Stimulated activated CD8-positive, alpha-beta memory T cell treated with anti-CD3 and anti-CD28 coated beads, Interleukin-7, amount 100 ng/mL, for 24 hours (primary cell): ENCODE data around the gene KRTAP12-3.
"Not testable (repeated sequence)": the region's sequence is repeated elsewhere in the genome, so short reads cannot be mapped to it uniquely, and the experiment has no call there.

ENCODE experiments used
- DNase-seq: peaks from one replicate; pipeline ENCODE4 v3.0.0-alpha.2; 2020; ENCODE audit warnings: low read depth

Gene KRTAP12-3

DNA sequence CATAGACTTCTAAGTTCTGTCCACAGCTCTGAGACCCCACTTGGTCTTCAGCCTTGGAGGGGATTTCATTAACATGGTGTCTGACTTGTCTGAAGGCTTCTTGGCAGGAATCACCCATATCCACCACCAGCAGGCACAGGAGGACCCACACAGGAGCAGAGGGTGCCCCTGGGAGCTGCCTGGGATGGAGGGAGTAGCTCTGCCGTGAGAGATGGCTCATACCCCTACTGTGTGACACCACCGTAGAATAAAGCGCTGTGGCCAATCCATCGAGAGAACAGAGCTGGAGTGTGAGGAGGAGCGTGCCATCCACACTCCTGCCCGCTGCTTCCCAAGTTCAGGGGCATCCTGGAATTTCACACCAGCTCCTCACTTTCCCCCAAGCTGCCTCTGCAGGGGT is 27.3 kb downstream of the KRTAP12-3 start:
- not testable (repeated sequence) for DNase-seq

DNA sequence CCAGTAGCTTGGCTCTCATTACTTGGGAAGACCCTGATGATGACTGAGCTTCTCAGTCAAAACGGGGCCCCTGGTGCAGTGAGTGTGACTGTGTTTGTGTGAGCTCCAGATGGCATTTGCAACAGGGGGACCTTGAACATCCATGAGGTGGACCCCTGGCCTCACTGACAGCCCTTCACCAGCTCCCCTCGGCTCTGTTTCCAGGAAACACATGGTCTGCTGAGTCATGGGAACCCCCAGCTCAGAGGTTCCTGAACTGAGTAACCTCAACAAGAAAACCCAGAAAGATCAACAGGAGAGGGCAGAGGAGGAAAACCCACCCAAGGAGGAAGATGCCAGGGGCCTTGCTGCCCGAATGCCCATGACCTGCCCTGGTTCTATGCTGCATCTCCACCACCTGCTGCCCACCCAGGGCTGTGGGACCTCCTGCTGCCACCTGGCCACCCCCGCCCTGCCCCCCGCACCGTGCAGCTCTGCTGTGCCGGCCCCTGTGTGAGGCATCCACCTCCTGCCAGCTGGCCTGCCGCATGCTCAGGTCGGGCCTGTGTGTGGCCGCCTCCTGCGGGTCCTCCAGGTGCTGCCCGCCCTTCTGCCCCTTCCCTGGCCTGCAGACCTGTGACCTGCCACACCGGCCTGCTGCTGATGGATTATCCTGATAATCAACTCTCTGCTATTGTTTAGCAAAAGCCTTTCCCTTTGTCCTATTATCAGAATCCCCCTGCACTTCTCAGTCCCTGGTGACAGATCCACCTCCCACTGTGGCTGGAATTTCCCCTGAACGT is 28.5 kb downstream of the KRTAP12-3 start:
- no peak for DNase-seq

DNA sequence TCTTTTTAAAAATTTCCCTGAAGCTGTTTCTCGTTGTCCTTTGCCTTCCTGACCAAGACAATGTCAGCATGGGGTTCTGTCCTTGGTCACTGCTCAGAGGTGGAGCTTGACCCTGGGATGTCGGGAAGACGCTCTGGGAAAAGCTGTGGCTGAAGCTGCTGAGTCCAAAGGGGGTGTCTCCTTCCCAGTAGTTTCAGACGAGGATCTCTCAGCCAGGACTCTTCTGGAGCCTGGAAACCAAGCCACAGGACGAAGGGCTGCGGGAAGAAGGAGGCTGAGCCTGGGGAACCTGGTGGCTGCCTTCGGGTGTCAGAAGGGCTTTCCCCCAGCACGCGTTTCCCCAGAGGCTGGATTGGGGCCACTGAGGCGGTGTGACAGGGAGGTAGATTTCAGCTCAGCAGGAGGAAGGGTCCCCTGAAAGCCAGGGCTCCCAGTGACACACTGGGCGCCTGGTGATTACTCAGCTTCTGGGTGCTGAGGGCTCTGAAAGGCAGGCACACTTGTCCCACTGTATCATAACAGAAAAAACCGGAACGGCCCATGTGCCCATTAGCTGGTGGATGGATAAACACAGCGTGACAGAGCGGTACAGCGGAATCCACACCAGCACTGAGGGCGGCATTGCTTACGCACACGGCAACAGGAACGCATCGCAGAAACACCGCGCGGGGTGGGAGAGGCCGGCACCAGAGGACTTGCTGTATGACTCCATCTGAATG is 29.3 kb downstream of the KRTAP12-3 start:
- DNase-seq, result no peak

DNA sequence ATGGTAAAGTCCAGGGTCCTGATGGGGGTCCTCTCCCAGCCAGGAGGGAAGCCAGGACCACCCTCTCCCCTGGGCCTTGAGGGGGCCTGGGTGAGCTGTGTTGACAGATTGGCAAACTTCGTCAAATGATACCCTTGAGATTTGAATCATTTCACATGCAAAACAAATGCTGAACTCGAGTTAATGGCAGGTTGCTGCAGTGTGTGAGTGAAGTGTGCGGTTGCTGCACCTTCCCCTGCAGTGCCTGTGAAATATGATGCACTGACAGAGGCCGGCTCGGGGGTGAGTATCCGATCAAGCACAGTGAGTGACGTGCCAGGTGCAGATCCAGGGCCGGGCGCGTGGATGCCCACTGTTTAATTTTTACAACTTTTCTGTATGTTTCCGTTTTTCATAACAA is 29.9 kb downstream of the KRTAP12-3 start:
- DNase-seq, result no peak

DNA sequence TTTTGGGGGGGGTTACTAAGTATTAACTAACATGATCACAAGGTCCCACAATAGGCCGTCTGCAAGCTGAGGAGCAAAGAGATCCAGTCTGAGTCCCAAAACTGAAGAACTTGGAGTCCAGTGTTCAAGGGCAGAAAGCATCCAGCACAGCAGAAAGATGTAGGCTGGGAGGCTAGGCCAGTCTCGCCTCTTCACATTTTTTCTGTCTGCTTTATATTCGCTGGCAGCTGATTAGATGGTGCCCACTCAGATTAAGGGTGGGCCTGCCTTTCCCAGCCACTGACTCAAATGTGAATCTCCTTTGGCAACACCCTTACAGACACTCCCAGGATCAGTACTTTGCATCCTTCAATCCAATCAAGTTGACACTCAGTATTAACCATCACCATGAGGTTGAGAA is 32.0 kb downstream of the KRTAP12-3 start:
- DNase-seq, result not testable (repeated sequence)

- DNase-seq, result no peak
Observed at GRCh38 chr21:44691686-44692085, 34.0 kb downstream of the KRTAP12-3 start.

- no peak for DNase-seq
Observed at GRCh38 chr21:44692798-44693512, 35.2 kb downstream of the KRTAP12-3 start.

- no peak for DNase-seq
Observed at GRCh38 chr21:44694776-44695175, 37.0 kb downstream of the KRTAP12-3 start.

GRCh38 chr21:44695184-44695583 is 37.5 kb downstream of the KRTAP12-3 start:
- DNase-seq, result no peak

DNA sequence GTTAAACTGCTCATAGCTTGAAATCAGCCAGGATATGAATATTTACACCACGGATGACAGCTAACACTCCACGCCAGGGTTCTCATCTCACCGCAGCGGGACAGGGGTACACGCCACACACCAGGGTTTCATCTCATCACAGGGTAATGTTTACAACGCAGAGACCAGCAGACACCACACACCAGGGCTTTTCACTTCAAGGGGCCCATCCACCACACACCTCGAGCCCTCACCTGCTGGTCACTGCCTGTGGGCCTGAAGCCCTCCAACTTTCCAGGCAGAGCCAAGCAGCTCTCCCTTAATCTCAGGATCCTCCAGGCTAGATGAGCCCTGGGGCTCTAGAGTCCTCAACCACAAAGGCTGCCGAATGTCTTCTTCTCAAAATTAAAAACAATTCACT is 37.9 kb downstream of the KRTAP12-3 start:
- no peak for DNase-seq

- no peak for DNase-seq
Observed at GRCh38 chr21:44696572-44696971, 38.8 kb downstream of the KRTAP12-3 start.

DNA sequence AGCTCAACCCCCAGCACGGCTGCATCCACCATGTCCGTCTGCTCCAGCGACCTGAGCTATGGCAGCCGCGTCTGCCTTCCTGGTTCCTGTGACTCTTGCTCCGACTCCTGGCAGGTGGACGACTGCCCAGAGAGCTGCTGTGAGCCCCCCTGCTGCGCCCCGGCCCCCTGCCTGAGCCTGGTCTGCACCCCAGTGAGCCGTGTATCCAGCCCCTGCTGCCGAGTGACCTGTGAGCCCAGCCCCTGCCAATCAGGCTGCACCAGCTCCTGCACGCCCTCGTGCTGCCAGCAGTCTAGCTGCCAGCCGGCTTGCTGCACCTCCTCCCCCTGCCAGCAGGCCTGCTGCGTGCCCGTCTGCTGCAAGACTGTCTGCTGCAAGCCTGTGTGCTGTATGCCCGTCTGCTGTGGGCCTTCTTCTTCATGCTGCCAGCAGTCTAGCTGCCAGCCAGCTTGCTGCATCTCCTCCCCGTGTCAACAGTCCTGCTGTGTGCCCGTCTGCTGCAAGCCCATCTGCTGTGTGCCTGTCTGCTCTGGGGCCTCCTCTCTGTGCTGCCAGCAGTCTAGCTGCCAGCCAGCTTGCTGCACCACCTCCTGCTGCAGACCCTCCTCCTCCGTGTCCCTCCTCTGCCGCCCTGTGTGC is 39.6 kb downstream of the KRTAP12-3 start, which contains the start of gene KRTAP10-12:
TSS of gene KRTAP10-12 (plus strand) at position 1 of the 639 bp plus-strand sequence. CDS start at position 31, 30 bp downstream.
- not testable (repeated sequence) for DNase-seq

- DNase-seq, result no peak
Observed at GRCh38 chr21:44697811-44698734, 40.3 kb downstream of the KRTAP12-3 start.

DNA sequence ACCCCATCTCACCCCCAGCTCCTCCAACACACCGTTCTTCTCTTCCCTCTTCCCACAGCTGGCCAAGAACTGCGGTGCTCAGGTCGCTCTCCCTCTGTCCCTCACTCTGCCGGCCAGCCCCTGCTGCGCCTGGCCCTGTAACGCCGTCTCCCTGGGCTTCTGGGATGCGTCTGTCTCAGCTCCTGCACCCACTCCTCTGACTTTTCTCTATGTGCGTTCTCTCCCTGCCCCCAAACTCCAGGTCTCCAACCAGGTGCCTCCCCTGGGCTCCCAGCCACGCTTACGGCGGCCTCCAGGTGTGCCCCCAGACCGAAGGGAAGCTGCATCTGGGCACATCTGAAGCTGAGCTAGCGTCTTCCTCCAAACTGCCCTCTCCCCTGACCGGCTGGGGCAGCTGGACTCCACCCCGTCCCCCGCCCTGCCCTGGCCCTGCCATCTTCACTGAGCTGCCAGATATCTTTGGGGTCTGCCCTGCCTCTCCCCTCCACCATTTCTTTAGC is 41.8 kb downstream of the KRTAP12-3 start:
- no peak for DNase-seq

DNA sequence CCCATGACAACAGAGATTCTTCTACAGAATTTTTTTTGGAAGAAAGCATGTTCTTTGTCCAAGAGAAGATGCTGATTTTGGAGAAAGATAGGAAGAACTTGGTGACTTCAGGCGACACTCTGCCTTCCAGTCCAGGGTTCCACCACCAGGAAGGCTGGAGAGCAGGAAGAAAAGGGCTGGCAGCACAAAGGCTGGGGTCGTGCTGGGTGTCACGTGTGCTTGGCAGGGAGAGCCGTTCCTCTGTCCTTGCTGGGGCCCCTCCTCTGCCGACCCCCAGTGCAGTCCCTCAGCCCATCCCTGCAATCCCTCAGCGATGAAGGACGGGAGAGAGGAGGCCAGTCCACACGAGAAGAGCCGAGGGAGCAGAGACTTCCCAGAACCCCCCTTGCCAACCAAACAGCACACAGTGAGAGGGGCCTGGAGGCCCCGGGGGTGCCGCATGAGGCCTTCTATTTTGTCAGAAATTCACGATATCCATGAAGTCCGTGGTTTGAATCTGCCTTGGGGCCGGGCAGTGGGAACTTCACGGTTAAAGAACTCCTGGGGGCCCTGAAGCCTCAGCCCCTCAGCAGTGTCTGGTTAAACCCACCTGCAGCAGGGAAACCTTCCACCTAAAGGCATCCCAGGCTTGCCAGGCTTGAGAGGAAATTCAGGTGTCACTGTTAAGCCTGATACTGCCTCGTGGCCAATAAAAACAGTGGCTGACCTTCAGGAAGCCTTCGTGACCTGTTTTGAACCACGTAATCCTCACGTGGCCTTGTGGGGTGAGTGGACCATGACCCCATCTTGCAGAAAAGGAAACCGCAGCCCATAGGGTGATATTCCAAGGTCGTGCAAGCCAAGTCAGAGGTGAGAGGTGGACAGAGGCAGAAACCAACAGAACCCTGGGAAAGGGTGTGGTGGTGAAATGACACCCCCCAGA is 42.6 kb downstream of the KRTAP12-3 start:
- no peak for DNase-seq

- no peak for DNase-seq
Observed at GRCh38 chr21:44701023-44701400, 43.3 kb downstream of the KRTAP12-3 start.

- no peak for DNase-seq
Observed at GRCh38 chr21:44701541-44701940, 43.8 kb downstream of the KRTAP12-3 start.

DNA sequence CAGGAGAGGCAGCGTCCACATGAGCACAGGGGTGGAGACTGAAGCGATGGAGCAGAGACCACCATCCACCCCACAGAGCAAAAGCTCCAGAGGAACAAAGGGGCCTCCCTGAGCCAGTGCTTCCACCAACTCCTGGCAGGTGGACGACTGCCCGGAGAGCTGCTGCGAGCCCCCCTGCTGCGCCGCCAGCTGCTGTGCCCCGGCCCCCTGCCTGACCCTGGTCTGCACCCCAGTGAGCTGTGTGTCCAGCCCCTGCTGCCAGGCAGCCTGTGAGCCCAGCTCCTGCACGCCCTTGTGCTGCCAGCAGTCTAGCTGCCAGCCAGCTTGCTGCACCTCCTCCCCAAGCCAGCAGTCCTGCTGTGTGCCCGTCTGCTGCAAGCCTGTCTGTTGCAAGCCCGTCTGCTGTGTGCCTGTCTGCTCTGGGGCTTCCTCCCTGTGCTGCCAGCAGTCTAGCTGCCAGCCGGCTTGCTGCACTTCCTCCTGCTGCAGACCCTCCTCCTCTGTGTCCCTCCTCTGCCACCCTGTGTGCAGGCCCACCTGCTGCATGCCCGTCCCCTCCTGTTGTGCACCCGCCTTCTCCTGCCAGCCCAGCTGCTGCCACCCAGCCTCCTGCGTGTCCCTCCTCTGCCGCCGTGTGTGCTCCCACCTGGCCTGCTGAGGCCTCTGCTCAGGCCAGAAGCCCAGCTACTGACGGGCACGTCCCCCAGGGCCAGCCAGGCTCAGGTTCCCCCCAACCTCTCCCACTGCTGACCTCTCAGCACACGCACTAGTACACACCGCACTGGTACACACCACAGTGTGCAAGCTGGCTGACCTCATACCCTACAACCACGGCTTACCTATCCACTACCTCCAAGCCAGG is 44.6 kb downstream of the KRTAP12-3 start:
- no peak for DNase-seq
